ENCODE data around the gene SPOCK1. TPM values are rescaled to one million over a fixed set of nuclear protein-coding genes. Genes with fewer than 3 reads are reported as not detected.

Gene SPOCK1
- total RNA-seq, 1 experiment from 2014 or later: not detected

DNA sequence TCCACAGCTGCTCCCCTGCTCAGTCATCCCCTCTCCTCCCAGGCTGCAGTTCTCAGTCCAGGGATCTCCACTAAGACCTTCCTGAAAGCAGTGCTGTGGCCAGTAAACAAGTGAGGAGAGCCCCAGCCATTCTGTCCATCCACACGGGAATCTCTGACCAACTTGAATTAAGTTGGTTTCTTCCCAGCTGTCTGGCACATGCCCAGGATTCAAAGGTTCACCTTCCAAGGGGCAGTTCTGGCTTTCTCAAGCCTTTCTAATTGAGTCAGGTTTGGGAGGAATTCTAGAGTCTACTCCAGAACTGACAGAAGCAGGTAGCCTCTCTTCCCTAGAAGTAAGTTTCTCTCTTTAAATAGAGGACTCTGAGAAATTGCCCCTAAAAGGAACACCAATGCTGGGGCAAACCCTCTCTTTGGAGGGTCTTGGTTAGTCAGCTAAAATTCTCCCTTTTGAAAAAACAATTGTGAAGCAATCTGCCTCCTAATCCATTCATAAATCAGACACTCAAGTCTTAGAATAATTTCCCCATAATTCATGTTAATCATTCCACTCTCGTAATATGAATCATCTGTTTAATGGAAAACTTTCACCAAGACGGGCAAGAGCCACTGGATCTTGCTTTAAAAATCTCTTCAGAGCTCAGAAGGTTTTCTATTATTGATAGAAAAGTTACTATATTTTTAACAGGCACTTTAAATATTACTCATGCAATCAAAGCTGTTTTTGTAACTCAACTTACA is 133.8 kb downstream of the SPOCK1 start:
- DNase-seq (ENCODE audit: low spot score): no peak

DNA sequence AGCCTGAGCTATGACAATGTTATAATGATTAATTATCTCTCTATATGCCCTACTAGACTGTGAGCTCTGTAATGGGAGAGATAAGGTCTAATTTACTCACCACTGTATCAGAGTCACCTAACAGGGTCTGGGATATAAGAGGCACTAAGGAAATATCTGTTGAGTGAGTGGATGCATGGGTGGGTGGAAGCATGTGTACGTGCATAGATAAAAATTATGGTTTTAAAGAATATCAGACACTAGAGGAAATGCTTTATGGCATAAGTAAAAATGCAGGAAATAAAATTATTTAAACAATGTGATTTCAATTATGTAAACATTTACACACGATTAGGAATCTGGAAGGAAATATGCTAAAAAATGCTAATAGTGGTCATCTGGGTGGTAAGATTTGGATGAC is 137.8 kb downstream of the SPOCK1 start:
- no peak for DNase-seq (ENCODE audit: low spot score)

DNA sequence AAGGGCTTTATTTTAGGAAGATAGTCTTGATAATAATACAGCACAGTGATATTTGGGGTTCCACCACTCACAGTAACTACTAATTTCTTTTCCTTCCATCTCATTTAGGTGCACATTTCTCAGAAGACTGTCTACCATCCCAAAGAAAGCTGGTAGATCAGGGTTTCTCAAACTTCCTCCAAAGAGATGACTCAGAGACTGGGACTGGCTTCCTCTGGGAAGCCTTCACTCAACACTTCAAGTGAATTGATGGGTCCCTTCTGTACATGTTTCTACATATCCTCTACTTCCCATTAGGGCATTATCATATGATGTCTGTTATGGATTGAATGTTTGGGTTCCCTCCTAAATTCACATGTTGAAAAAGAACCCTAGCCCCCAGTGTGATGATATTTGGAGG is 138.5 kb downstream of the SPOCK1 start:
- DNase-seq (ENCODE audit: low spot score): no peak

DNA sequence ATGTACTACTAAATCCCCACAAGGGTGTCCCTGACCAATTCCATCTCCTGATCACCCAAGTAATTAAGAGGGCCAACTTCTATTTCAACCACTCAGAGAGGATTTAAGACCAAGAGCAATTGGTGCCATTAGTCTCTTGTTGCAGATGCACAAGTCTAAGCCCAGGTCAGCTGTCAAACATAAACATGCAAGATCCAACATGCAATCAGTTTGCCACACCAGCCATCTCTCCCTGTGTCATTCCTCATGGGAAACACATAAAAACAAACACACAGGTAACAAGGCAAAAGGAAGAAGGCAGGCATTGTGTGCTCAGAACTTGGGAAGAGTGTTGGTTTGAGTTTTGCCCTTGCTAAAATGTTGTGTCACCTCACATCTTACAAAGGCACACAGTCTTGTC is 139.2 kb downstream of the SPOCK1 start:
- no peak for DNase-seq (ENCODE audit: low spot score)

DNA sequence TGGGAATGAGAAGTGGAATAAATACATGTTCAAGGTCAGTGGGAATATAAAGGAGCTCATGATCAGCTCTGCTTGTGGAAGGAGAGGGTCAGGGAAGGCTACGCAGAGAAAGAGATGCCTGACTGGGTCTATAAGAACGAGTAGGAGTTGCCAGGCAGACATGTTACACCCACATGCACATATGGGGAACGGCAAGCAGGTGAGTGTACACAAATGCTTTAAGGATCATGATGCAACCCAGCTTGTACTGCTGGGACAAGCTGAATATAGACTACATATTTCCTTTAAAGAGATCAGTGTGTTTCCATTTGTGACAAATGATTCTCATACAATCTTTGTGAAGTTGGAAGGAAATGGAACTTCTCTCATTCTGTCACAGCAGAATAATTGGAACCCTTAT is 141.7 kb downstream of the SPOCK1 start:
- no peak for DNase-seq (ENCODE audit: low spot score)

DNA sequence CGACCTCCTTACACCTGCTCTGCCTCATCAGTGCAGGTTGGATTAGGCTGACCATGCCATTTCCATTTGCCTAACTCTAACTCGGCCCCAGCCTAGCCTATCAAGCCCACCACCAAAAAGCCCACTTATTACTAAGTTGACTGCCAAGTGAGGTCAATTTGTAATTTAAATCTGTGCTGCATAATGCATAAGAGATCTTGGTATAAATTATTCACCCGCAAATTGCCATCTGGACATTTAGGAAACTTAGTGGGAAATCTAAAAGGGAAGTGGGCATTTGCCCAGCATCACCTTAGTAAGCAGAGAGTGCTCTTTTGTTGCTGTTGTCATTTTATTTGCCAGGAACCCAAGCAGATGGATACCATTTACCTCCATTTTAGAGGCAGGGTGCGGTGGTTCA is 143.0 kb downstream of the SPOCK1 start:
- no peak for DNase-seq (ENCODE audit: low spot score)

DNA sequence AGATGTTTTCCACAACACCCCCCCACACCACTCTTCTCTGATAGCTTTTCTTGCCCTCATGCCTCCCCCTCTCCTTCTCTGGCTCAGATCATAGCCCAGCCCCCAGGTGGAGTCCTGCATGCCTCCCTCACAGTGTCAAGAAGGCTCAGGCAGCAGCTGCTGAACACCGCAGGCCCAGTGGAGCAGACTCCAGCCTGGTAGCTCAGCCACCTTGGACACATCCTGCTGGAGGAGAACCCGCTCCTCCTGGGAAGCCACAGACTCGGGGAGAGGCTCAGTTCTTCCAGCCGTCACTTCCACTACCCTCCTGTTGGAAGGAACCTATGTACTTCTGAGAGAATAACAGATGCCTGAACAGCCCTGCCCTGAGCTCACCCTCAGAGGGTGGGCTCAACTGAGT is 143.4 kb downstream of the SPOCK1 start:
- no peak for DNase-seq (ENCODE audit: low spot score)

DNA sequence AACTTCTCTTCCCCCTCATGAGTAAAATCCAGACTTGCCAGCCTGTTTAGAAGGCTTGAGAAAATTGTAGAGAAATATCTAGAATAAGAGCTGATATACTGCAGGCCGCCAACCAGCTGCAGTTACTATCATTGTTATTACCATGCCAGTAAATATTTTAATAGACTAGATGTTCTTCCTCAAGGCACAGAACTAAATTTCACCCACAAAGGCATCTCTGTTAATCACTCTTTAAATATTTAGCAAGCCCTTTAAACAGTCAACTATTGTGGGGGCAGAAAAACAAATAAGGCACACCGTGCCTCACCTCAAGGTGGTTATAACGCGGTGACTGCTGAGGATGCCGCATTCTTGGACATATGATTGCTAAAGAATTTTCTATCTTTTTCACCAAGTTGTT is 147.0 kb downstream of the SPOCK1 start:
- no peak for DNase-seq (ENCODE audit: low spot score)

DNA sequence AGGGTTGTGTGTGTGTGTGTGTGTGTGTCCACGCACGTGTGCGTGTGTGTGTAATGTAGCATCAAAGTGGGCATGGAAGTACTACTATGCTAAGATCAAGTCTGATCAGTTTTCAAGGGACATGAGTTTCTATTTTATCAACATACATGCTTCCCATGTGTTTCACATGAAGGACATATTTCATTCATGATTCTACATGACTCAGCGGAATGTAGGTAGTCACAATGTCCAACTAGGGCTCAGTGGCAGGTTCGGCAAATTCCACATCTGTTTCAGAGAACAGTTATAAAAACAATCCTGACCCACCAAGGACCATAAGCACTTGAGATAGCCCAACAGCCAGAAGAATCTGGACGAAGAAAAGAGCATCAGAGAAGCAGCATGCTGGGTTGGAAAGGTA is 148.3 kb downstream of the SPOCK1 start:
- DNase-seq (ENCODE audit: low spot score): no peak

DNA sequence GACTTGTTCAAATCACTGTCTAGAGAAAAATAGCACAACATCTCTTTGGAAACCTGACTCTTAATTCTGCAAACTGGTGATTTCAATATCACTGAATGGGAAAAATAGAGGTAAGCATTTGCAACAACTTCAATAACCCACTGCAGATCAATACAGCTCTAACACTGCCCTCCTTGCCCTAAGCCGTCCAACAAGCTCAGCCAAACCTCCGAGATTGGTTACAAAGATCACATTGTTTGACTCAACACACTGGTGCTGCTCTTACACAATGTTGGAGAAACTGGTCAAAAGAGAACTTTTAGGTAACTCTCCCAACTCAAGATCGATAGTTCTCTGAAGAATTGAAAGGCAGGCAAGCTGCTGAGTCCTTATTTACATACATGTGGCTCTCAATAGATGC is 150.4 kb downstream of the SPOCK1 start:
- DNase-seq (ENCODE audit: low spot score): no peak

DNA sequence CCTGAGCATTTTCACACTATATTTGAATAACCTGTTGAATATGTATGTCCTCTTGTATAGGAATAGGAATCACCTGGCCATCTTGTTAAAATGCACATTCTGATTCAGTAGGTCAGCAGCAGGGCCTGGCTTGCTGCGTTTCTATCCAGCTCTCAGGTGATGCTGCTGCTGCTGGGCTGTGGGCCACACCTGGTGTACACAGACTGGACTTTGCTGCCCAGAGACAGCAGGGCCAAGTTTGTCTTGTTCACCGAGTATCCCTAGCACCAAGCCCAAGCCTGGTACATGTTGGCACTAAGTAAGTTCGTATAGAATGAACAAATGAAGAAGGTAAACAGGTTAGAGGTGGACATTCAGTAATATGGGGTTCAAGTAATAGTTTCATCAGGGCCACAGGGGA is 151.3 kb downstream of the SPOCK1 start:
- no peak for DNase-seq (ENCODE audit: low spot score)

DNA sequence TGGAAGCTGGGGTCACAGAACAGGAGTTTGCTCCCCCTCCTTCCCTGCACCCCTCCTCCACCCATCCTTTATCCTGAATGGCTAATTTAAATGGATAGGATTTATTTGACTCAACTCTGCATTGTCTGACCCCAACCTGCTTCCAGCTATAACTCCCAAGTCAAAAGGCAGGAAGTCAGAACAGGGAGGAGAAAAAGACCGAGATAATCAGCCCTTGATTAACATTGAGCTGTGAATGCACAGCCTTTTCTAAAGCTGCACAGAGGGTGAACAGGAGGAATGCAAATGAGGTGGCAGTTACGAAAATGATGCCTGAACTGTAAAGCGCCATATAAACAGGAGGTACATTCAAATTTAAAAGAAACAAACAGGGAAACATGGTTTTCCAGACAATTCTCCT is 152.8 kb downstream of the SPOCK1 start:
- DNase-seq (ENCODE audit: low spot score): no peak

DNA sequence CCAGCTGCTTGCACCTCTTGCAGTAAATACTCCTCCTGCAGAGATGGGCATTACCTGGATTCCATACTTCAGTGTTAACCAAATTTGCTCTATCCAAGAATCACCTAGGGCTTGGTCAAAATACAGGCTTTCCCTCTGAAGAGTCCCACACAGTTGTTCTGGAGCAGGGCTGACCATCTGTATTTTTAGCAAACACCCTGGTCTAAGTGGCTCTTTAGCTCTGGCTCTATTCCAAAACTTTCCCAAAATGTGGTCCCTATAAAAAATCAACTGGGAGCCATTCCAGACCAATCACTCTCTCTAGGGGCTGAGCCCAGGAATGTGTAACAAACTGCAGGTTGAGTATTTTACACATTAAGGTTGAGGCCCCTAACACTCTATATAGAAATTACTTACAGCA is 153.7 kb downstream of the SPOCK1 start:
- no peak for DNase-seq (ENCODE audit: low spot score)

DNA sequence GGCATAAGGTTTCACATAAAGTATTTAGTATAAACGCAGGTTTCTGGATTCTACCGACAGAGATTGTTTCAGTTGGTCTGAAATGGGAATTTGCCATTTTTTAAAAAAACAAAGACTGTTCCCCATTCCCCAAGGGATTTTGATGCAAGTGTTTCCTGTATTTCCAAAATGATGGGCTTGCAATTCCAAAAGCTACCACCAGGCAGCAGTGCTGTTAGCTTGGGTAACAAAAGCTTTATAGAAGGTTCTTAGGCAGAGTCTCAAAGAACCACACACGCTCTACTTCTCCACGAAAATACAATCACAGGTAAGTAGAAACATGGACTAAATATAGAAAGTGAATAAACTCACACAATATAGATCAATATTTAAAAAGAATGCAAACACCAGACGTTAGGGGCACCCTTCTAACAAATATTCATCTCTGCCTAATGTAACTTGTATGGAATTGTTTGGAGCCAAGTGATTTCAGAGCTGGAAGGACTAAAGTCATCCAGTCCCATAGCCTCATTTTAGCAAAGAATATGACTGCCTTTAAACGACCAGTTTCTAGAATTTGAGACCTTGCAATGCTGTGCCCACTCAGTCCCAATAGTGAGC is 154.3 kb downstream of the SPOCK1 start:
- peak; percentile 54 for DNase-seq (ENCODE audit: low spot score)

DNA sequence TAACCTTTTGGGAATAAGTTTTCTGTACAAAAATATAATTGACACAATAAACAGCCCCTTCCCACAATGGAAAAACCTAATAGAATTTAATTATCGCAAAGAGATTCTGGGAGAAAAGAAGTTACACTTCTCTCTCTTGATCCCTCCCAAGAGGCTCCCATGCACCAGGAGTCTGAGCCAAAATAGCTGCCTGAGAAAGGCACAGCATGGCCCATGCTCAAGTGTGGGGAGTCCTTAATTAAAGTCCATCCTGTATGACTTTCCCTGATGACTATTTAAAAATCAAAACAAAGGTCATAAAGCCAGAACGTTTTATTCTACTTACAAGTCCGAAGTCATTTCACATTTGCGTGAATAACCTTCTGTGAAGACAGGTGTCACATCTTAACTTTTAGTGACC is 155.1 kb downstream of the SPOCK1 start:
- no peak for DNase-seq (ENCODE audit: low spot score)

DNA sequence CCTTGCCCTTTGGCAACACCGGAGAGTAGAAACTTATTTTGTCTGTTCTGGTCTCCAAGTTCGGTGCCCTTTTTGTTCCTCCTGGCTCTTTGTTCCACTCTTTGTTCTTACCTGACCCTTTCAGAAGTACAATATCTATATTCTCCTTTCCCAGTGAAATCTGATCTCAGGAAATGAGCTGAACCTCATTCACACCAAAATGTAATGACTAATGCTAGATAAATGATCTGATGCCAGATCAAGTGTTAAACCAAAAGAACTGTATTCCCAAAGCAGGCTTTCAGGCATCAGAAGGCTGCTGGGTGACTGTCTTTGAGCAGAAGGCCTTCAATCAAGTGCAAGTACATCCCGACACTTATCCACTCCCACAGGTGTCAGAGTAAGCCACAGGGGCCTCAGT is 156.4 kb downstream of the SPOCK1 start:
- DNase-seq (ENCODE audit: low spot score): no peak

DNA sequence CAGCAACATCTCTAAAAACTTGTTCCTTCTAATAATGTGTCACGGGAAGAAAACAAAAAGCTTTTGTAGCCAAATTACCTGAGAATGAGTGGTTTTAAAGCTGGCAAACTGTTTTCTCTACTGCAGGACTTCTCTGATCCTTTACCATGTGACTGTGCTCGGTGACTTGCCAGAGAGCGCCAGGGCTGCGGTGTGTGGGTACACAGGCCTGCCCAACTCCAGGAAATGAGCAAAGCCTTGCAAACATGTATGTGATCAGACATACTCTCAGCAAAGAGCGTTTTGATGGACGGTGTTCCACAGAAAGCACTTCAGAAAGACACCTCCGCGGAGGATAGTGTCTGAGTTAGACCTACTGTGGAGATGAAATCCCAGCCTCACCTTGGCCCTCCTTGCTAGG is 157.3 kb downstream of the SPOCK1 start:
- no peak for DNase-seq (ENCODE audit: low spot score)

DNA sequence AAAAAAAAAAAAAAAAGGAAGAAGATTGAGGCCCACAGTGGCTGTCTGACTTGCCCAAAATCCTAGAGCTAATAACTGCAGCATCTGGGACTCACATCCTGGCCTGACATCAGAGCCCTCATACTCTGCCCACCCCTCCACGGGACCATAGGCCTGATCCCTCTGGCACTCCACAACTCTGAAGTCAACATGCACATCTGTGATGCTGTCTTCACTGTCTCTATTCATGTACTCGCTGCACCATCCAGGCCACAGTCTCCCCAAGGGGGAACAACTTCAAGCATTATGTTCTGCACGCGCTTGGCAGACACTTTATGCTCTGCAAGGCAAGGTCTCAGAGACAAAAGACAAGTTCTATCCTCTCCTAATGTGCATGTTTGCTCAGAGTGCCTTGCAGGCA is 158.2 kb downstream of the SPOCK1 start:
- DNase-seq (ENCODE audit: low spot score): no peak

DNA sequence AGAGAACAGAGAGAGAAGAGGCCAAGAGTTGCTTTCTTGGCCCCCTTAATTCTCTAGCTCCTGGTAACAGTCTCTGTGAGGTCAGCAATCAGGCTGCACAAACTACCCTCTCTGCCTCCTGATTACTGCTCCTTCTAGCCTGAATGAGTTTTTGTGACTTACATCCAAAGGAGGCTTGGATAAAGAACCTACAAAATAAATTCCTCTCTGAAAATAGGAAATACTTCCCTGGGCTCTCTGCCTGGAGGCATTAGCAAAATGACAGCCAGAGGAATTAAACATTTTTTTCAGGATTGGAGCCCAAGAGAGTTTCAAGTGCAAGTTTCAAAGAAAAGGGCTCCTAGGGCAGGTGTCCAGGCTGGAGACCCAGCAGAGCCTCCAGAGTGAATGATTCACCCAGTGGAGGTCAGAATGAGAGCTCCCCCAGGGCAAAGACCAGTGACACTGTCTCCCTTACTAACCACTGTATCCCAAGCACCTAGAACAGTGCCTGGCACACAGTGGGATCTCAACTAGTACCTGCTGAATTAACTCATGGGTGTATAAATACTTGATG is 162.5 kb downstream of the SPOCK1 start:
- DNase-seq (ENCODE audit: low spot score): no peak

DNA sequence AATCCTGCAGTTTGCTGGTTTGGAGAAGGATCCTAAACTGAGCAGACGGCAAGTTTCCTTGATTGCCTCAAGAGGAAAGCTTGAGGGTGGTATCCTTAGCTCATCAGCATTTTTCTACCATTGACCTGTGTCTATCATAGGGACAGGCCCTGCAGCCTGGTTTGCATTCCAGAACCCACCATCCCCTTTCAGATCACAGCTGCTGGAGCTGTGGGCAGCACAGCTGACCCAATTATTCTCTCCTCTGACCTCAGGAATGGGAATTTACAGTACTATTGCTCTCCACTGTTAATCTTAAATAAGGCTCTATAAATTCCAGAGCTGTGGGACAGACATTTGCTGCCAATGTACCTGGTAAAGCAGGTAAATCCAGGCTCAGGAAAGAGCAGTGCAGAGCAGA is 163.0 kb downstream of the SPOCK1 start:
- no peak for DNase-seq (ENCODE audit: low spot score)

DNA sequence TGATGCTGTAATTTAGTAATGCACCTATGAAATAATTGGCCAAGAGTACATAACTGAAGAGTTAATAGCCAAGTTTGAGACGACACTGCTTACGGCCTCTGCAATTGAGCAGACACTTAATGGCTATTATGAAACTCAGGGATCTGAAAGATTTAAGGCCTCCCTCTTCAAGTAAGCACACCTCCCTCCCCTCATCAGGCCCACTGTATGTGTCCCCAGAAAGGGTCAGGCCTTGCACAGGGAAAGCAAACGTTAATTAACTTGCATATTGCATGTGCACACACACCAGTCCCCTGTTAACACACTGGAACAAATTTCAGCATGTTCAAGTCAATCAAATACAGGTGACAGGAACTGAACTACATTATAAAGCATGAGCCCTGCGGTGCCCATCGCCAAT is 163.6 kb downstream of the SPOCK1 start:
- no peak for DNase-seq (ENCODE audit: low spot score)

DNA sequence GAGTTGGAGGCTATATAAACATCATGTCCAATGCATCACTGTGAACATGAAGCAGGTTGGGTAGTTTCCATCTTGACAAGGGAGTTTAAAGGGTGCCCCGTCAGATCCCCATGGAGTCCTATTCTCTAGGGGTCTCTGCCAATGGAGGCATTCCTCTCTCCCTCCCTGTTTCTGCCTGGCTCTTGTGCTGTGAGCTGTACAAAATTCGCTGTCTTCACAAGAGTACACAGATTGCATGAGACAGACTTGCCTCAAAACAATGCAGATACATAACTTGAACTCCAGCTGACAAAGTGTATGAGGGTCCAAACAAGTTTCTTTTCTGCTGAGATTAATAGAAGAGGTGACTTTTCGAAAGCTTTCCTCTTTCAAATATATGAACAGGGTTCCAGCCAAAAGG is 165.2 kb downstream of the SPOCK1 start:
- no peak for DNase-seq (ENCODE audit: low spot score)

DNA sequence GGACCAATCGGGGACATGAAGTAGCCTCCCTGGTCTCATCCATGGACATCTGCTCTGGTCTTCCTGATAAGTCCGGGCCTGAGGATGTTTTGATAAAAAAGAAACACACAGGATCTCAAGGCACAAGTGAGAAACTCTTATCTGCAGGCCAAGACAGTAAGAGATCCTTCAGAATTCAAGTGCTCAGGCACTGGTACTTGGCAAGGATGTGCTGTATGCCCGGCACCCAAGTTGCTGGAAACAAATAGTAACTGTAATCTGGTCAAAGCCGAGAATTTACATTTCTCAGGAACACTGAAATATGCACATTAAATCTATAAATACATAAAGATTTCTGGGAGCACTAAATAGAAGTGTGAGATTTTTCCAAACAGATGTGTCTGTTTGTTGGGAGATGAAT is 165.7 kb downstream of the SPOCK1 start:
- DNase-seq (ENCODE audit: low spot score): no peak

DNA sequence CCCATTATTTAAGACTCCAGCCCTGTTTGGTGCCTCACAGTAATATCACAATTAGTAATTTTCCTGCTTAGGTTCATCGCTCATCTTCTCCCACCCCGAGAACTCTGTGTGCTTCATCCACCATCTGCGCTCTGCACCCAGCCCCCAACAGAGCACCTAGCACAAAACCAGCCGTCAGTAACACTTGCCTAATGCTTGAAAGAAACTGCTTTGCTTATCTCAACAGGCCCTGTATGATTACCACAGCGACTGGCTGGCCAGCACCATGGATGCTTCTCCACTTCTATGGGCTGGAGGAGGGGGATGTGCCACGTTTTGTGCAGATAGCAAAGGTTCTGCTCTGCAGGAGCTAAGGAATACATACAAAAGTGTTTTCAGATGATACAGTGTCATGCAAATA is 166.8 kb downstream of the SPOCK1 start:
- no peak for DNase-seq (ENCODE audit: low spot score)
